GM12801 (cell line): ENCODE measurements around the gene STXBP1.

Source experiments
- CTCF ChIP-seq: IDR thresholded peaks from one replicate; pipeline ENCODE4 v1.5.1; 2011; ENCODE audit warnings: control low read depth; ENCODE audit not compliant: insufficient read length; ENCODE audit errors: extremely low read depth

STXBP1 gene

GRCh38 chr9:127720031-127720864 lies 108.2 kb downstream of the STXBP1 start:
- no peak for TF ChIP-seq CTCF

- no peak for TF ChIP-seq CTCF
These were observed 108.8 kb downstream of the STXBP1 start for GRCh38 chr9:127720865-127721227.

GRCh38 chr9:127721391-127721821 lies 109.3 kb downstream of the STXBP1 start:
- no peak for TF ChIP-seq CTCF

GRCh38 chr9:127722055-127722745 lies 110.1 kb downstream of the STXBP1 start:
- TF ChIP-seq CTCF, result no peak

GRCh38 chr9:127723013-127723412 lies 110.9 kb downstream of the STXBP1 start:
- TF ChIP-seq CTCF, result no peak

- TF ChIP-seq CTCF, result no peak
These were observed 111.4 kb downstream of the STXBP1 start for GRCh38 chr9:127723444-127723843.

- no peak for TF ChIP-seq CTCF
These were observed 111.9 kb downstream of the STXBP1 start for GRCh38 chr9:127724012-127724411.
